H7 (cell line): Measurements from ENCODE around the gene MTPN. TPM values are rescaled to one million over a fixed set of nuclear protein-coding genes. Genes with fewer than 3 reads are reported as not detected.

Source experiments
- DNase-seq: peaks from one replicate; pipeline ENCODE4 v3.0.0; 2012
- H3K27me3 ChIP-seq: 2 replicates; pipeline ENCODE4 v1.6.0; 2011; ENCODE audit warnings: mild to moderate bottlenecking, low read length; ENCODE audit not compliant: control insufficient read depth, insufficient read depth
- H3K36me3 ChIP-seq: replicated peaks from 2 replicates; pipeline ENCODE4 v1.5.1; 2011; ENCODE audit warnings: low read length; ENCODE audit not compliant: control insufficient read depth, insufficient read depth
- H3K4me3 ChIP-seq: 2 replicates; pipeline ENCODE4 v1.5.1; 2011; ENCODE audit warnings: low read depth, mild to moderate bottlenecking, control low read depth, low read length, moderate library complexity; ENCODE audit not compliant: insufficient read depth
- total RNA-seq: library from RNA; depleted of rRNA; stranded (reverse); fragments of >200 nt; shearing (Covaris generic); gene quantifications from 2 replicates; pipeline ENCODE4 v1.2.3, GENCODE V29; 2014

Gene MTPN
- total RNA-seq, 1 experiment from 2014 or later: 70.0 TPM

DNA sequence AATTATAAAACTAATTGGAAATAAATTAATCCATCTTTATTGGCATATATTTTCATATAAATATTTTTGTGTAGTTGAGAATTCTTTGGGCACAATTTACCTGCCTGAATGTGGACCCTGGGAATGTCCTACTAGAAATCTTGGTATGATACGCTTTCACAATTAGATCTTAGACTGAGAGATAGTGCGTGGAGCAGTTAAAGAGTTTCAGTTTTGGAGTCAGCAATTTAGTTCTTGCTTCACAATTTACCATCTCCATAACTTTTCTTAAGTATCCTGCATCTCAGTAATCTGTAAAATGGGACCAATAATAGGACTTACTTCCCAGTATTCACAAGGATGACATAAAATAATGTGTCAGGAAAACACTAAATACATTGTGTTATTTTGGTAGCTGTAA is 2.0 kb downstream of the MTPN start:
- Histone ChIP-seq H3K4me3 (no peak overlapping the region), H3K36me3 (no peaks in the 10 kb centered on the region), H3K27me3 (no peaks in the 10 kb centered on the region)
- no peak for DNase-seq

DNA sequence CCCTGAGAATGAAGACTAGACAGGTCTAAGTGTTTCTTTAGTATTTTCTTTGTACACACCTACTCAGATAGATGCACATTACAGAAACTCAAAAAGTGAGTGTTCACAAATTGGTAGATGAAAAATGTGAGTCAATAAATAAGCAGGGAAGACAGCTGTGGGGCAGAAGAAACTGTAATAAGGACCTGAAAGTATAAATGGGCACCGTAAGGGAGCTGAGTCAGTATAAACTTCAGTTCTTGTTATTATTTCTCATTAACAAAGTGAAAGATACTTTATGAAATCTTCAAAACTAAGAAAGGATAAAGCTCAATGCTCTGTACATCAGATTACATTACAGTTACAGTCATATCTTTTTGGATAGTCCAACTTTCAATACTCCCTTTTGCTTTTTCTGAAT is 2.5 kb downstream of the MTPN start:
- H3K4me3 ChIP-seq: no peak overlapping the region
- no peaks in the 10 kb centered on the region for H3K36me3 ChIP-seq
- no peaks in the 10 kb centered on the region for H3K27me3 ChIP-seq
- no peak for DNase-seq

DNA sequence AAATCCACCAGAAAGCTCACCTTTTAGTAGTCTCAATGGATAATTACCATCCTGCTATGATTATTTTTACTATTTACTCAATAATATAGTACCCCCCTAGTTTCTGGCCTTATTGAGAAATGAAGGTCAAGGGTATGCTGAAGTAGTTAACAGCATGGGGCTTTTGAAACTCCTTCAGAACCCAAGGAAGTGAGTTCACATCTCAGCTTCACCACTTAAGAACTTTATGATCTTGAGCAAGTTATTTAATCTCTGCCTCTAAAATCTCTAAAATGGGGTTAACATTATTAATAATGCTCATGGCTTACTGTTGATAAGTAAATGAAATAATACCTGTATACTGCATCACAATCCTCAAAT is 5.8 kb downstream of the MTPN start:
- Histone ChIP-seq H3K27me3 (no peaks in the 10 kb centered on the region), H3K36me3 (no peaks in the 10 kb centered on the region), H3K4me3 (no peak overlapping the region)
- DNase-seq: no peak

DNA sequence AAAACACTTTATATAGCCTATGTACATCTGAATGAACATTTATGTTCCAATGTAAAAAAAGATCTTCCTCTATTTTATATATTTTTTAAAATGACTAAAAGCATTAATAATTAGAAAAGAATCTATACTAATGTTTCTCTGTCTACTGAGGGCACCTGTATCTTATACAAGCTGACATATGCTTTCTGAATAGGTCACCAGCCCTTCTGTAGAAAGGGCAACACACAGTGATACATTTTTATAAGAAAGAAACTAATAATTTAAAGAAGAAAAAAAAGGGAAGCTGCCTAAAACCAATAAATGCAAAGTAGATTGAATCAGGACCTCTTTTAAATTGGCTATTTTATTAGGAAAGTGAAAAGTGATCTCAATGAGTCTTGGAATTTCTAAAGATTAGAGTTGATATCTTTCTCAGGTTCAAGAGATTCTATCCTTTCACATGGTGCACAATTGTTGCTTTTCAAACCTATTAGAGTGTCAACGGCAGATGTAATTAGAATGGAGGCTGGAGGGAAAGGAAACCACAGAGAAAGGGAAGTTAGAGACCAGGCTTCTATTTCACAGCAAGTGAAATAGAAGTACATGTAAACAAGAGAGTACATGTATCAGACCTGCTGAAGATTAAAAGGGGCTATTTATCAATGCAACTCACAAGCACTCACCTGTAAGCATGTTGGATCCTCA is 6.3 kb downstream of the MTPN start:
- Histone ChIP-seq H3K4me3 (no peak overlapping the region), H3K36me3 (no peaks in the 10 kb centered on the region), H3K27me3 (no peaks in the 10 kb centered on the region)
- no peak for DNase-seq

DNA sequence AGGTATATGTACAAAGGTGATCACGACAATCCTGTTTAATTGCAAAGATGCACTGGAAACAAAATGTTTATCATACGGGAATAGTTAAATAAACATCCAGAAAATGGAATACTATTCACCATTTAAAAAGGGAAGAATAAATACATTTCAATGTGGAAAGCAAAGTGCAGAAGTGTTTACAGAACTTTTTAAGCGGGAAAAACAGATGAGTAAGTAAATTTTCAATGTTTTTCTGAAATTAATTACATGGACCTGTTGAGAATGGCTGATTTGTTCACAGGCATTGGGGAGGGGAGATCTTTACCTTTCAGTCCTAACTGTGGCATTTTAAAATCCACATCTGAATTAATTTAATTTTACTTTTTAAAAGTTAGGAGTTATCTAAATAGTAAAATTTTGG is 7.1 kb downstream of the MTPN start:
- H3K4me3 ChIP-seq: no peak overlapping the region
- H3K36me3 ChIP-seq: no peaks in the 10 kb centered on the region
- no peak for DNase-seq
- H3K27me3 ChIP-seq: no peaks in the 10 kb centered on the region

DNA sequence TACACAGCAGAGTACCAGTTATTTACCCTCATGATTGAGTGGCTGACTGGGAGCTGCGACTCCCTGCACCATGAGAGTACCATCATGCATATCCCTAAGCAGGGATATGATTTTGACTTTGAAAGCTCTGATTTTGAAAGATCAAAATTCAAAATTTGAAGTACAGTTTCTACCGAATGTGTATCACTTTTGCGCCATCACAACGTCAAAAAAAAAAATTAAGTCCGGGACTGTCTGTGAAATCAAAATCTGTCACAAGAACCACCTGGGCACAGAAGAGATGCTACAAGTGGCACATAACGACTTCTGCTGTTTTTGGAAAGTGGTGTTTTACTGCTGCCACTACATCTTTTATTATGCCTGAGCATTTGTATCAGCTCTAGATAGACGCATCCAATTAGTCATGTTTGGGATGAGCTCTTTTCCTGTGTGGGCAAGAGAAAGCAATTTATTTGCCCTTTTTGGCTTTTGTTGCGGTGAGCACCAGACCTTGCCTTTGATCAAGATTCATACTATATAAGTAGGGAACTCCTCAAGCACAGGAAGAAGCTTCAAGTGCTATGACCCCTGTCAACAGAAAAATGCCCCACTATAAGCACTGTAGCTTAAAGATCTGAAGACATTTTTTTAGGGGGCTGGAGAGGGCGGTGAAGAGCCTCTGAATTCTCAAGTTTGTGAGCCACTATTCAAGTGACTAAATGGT is 10.7 kb downstream of the MTPN start:
- no peaks in the 10 kb centered on the region for H3K36me3 ChIP-seq
- no peak for DNase-seq
- no peak overlapping the region for H3K4me3 ChIP-seq
- H3K27me3 ChIP-seq: no peaks in the 10 kb centered on the region

- H3K36me3 ChIP-seq: no peaks in the 10 kb centered on the region
- DNase-seq: no peak
- no peak overlapping the region for H3K4me3 ChIP-seq
- no peaks in the 10 kb centered on the region for H3K27me3 ChIP-seq
These were observed 11.6 kb downstream of the MTPN start for GRCh38 chr7:135965602-135966001.

GRCh38 chr7:135964791-135965190 is 12.4 kb downstream of the MTPN start:
- no peaks in the 10 kb centered on the region for H3K27me3 ChIP-seq
- H3K36me3 ChIP-seq: no peaks in the 10 kb centered on the region
- H3K4me3 ChIP-seq: no peak overlapping the region
- DNase-seq: no peak

DNA sequence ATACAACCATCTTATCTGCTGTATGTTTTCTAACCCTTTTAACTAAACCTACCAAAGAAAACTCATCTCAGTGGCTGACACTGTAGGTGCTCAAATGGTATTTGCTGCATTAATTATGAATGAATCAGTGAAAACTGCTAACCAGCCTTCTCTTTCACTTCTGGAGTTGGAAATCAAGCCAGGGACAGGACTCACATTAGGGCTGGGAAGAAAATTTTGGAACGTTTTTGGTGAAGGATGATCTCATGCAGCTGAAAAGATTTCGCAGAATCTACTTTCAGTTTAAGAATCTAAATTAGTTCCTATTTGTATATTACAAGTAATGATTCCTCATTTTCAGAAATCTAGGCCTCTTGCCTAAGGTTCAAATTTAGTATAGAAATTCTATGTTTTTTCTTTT is 12.9 kb downstream of the MTPN start:
- DNase-seq: no peak
- H3K36me3 ChIP-seq: no peaks in the 10 kb centered on the region
- H3K27me3 ChIP-seq: no peaks in the 10 kb centered on the region
- no peak overlapping the region for H3K4me3 ChIP-seq

DNA sequence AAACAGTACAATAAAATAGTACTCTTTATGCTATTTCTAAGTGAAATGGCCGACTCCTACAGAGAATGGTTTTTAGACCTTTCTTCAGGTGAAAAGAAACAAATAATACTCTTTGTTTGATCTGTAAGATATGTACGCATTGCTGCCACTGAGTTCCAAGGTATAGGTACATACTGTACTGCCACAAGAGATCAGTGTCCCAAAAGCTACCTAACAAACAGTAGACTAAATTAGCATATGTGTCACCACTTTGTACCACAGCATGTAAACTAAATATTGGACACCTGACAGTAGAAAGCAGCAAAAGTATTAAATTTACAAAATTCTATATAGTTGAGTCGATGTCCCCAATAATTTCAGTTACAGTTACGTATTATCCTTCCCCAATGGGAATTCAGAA is 14.4 kb downstream of the MTPN start:
- no peak for DNase-seq
- H3K4me3 ChIP-seq: no peak overlapping the region
- H3K36me3 ChIP-seq: no peaks in the 10 kb centered on the region
- no peaks in the 10 kb centered on the region for H3K27me3 ChIP-seq

DNA sequence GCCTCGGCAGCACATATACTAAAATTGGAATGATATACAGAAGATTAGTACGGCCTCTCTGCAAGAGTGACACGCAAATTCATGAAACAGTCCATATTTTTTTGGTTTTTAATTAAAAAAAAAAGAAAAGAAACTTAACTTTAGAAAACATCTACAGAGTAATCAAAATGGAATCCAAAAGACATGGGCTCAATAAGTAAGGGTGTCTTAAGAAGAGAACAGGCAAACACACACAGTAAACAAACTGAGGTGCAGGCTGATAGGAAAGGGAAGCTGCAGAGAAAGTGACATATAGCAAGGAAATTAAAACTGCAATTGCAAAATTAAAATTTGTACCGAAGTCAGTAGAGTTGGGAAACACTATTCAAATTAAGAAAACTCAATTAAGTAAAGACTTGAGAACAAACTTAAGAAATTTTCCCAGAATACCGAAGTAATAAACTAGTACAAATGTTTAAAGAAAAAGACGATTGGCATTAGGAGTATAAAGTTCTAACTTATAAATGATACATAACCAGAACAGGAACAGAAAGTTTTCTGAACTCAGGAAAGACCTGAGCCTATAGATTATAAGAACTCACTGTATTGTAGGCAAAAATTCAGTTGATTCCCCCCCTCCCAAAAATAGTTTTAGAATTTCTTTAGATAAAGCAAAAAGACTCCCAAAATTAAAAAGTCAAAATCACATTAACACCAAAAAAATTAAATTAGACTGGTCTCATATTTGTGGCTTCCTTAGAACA is 16.3 kb downstream of the MTPN start:
- no peak overlapping the region for H3K4me3 ChIP-seq
- no peaks in the 10 kb centered on the region for H3K27me3 ChIP-seq
- no peaks in the 10 kb centered on the region for H3K36me3 ChIP-seq
- no peak for DNase-seq

- Histone ChIP-seq H3K36me3 (no peaks in the 10 kb centered on the region), H3K27me3 (no peaks in the 10 kb centered on the region), H3K4me3 (no peak overlapping the region)
- DNase-seq: no peak
These were observed 17.4 kb downstream of the MTPN start for GRCh38 chr7:135959646-135960363.

DNA sequence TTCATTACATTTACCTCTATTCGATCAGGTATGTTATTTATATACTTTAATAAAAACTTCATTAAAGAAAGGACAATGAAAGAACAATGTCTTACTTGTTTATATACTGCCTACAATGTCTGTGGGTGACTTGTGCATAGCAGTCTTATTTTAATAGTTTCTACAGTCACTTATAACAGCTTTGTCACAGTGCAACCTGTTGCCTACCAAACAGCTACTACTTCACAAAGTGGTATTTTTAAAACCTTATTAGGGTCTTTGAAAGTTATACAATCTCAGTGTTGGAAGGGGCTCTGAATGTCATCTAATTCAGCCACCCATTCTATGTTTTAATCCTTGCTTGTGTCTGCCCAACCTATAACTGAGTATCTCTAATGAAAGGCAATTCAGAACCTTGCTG is 19.0 kb downstream of the MTPN start:
- DNase-seq: no peak
- Histone ChIP-seq H3K36me3 (no peaks in the 10 kb centered on the region), H3K4me3 (no peak overlapping the region), H3K27me3 (no peaks in the 10 kb centered on the region)

GRCh38 chr7:135957627-135958026 is 19.5 kb downstream of the MTPN start:
- H3K27me3 ChIP-seq: no peaks in the 10 kb centered on the region
- H3K36me3 ChIP-seq: no peaks in the 10 kb centered on the region
- no peak overlapping the region for H3K4me3 ChIP-seq
- DNase-seq: no peak

DNA sequence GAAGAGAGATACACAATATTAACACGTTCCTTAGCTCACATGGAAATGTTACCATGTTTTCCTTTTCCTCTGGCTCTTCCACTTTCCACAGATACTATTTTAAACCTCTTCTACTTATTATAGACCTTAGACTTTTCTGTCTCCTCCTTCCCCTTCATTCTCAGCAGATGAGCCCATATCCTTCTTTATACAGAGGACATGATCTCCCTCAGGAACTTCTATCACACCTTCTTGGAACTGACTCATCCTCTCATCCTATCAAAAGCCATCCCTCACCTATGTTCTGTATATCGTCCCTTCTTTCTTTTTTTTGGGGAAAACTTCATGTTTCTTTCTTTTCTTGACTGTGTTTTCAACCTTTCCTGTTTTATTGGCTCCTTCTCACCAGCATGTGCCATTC is 20.8 kb downstream of the MTPN start:
- H3K27me3 ChIP-seq: no peaks in the 10 kb centered on the region
- DNase-seq: no peak
- H3K36me3 ChIP-seq: no peaks in the 10 kb centered on the region
- H3K4me3 ChIP-seq: no peak overlapping the region
